ENCODE results near the gene RNF149.

DNA sequence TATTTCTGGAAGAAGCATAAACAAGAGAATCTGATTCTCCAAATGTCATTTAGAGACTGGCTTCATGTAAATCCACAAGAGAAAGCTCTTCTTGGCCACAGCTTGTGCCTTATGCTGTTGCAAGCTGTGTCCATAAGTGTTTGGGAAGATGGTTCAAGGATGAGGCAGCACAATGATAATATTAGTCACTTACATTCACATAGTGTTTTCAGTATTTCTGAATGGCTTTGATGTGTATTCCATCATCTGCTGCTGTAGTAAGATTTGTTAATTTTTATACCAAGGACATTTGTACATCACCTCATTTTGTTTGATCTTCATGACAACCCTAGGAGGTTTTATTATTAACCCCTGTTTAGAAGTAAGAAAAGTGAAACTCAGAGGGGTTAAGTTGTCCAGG is 48.9 kb upstream of the RNF149 start:
- TF ChIP-seq, protein P1, sequence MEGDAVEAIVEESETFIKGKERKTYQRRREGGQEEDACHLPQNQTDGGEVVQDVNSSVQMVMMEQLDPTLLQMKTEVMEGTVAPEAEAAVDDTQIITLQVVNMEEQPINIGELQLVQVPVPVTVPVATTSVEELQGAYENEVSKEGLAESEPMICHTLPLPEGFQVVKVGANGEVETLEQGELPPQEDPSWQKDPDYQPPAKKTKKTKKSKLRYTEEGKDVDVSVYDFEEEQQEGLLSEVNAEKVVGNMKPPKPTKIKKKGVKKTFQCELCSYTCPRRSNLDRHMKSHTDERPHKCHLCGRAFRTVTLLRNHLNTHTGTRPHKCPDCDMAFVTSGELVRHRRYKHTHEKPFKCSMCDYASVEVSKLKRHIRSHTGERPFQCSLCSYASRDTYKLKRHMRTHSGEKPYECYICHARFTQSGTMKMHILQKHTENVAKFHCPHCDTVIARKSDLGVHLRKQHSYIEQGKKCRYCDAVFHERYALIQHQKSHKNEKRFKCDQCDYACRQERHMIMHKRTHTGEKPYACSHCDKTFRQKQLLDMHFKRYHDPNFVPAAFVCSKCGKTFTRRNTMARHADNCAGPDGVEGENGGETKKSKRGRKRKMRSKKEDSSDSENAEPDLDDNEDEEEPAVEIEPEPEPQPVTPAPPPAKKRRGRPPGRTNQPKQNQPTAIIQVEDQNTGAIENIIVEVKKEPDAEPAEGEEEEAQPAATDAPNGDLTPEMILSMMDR (IDR thresholded peaks at IDR 0.05): no peak
- TF ChIP-seq POLR2AphosphoS5 (IDR thresholded peaks at IDR 0.05; ENCODE audit: insufficient read depth in 1 of 2, low read depth in 1 of 2) (no peak), POLR2A (IDR thresholded peaks at IDR 0.05) (no peak)

Data from vagina (tissue), 2 donors.